HG02610 (cell line): ENCODE measurements around the gene HPRT1.
"Not testable (repeated sequence)": the region's sequence is repeated elsewhere in the genome, so short reads cannot be mapped to it uniquely, and the experiment has no call there.

Experiments used
- ATAC-seq: cut with Tn5 transposase; IDR thresholded peaks from one replicate; pipeline ENCODE4 v1.9.1; 2021; ENCODE audit warnings: mild to moderate bottlenecking, moderate library complexity; ENCODE audit not compliant: unreplicated experiment

HPRT1 gene

GRCh38 chrX:134460005-134460861 is at the start of gene HPRT1:
TSS of gene HPRT1 (plus strand) at chrX:134460165. CDS start at chrX:134460312, 147 bp downstream.
- ATAC-seq: peak; percentile 88

GRCh38 chrX:134416087-134416486 is 43.9 kb upstream of the HPRT1 start:
- no peak for ATAC-seq

- no peak for ATAC-seq
These were observed 41.5 kb upstream of the HPRT1 start for GRCh38 chrX:134418317-134419113.

- ATAC-seq: no peak
These were observed 40.2 kb upstream of the HPRT1 start for GRCh38 chrX:134419784-134420183.

GRCh38 chrX:134423606-134424005 is 36.4 kb upstream of the HPRT1 start:
- ATAC-seq: no peak

- ATAC-seq: no peak
These were observed 33.7 kb upstream of the HPRT1 start for GRCh38 chrX:134426281-134426680.

- no peak for ATAC-seq
These were observed 28.1 kb upstream of the HPRT1 start for GRCh38 chrX:134431894-134432293.

- no peak for ATAC-seq
These were observed 24.1 kb upstream of the HPRT1 start for GRCh38 chrX:134435894-134436293.

- ATAC-seq: no peak
These were observed 16.9 kb upstream of the HPRT1 start for GRCh38 chrX:134443020-134443419.

- no peak for ATAC-seq
These were observed 16.5 kb upstream of the HPRT1 start for GRCh38 chrX:134443461-134443860.

- peak; percentile 72 for ATAC-seq
These were observed 15.3 kb upstream of the HPRT1 start for GRCh38 chrX:134444681-134445080.

GRCh38 chrX:134452596-134452995 is 7.4 kb upstream of the HPRT1 start:
- ATAC-seq: no peak

GRCh38 chrX:134453631-134454030 is 6.3 kb upstream of the HPRT1 start:
- no peak for ATAC-seq

- ATAC-seq: no peak
These were observed 5.5 kb upstream of the HPRT1 start for GRCh38 chrX:134454506-134454905.

- no peak for ATAC-seq
These were observed 2.3 kb upstream of the HPRT1 start for GRCh38 chrX:134457708-134458107.

- peak; percentile 6 for ATAC-seq
These were observed 321 bp upstream of the HPRT1 start for GRCh38 chrX:134459683-134460004.

GRCh38 chrX:134460862-134461220 is 876 bp downstream of the HPRT1 start:
- ATAC-seq: peak; percentile 23

- ATAC-seq: no peak
These were observed 1.5 kb downstream of the HPRT1 start for GRCh38 chrX:134461437-134461836.

- no peak for ATAC-seq
These were observed 3.0 kb downstream of the HPRT1 start for GRCh38 chrX:134462927-134463326.

GRCh38 chrX:134464453-134464852 is 4.5 kb downstream of the HPRT1 start:
- ATAC-seq: not testable (repeated sequence)

- ATAC-seq: no peak
These were observed 9.5 kb downstream of the HPRT1 start for GRCh38 chrX:134469486-134469885.

- no peak for ATAC-seq
These were observed 10.0 kb downstream of the HPRT1 start for GRCh38 chrX:134470013-134470412.
